ENCODE data around the gene GEMIN4. TPM values are rescaled to one million over a fixed set of nuclear protein-coding genes. Genes with fewer than 3 reads are reported as not detected.

The GEMIN4 gene
- total and polyA plus RNA-seq, 10 of the 15 experiments (the other 5 are each of a cell fraction or from before 2014, with no cell fraction given), result 2.4 to 55.6 (median 34.5) TPM

DNA sequence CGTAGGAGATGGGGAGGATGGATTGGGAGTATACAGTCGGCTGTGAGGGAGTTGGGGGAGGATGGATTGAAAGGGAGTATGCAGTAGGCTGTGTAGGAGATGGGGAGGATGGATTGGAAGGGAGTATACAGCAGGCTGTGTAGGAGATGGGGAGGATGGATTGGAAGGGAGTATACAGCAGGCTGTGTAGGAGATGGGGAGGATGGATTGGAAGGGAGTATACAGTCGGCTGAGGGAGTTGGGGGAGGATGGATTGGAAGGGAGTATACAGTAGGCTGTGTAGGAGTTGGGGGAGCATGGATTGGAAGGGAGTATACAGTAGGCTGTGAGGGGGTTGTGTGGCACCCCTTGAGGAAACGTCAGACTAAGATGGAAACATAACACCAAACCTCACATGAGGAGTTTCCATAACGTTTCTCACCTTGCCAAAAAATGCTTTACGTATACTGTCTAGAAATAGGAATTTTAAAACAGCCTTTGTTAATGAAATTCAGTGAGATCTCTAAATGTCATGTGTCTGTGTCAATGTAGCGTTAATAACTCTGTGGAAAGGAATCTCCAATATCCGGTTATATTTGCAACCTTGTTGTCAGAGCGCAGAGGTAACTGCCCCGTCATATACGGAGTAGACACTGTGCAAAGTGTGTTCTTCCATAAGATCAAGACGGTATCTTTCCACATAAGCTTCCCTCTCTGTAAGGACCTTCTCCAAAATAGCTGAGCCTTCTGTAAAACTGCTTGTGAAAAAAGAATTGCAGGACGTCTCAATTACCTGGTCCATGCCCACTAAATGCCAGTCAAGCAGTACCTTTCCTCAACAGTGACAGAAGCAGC, 31.1 kb downstream of the GEMIN4 start (continued):
- TF ChIP-seq KDM1A (IDR thresholded peaks at IDR 0.05; ENCODE audit: borderline replicate concordance), result no peak
- TF ChIP-seq CBFB (IDR thresholded peaks at IDR 0.05; ENCODE audit: low read depth), result no peak
- TF ChIP-seq RFX5 (IDR thresholded peaks at IDR 0.05; ENCODE audit: low read depth, low read length), result no peak
- no peak for TF ChIP-seq HCFC1 (IDR thresholded peaks at IDR 0.05; ENCODE audit: low read length)
- TF ChIP-seq, protein P1, sequence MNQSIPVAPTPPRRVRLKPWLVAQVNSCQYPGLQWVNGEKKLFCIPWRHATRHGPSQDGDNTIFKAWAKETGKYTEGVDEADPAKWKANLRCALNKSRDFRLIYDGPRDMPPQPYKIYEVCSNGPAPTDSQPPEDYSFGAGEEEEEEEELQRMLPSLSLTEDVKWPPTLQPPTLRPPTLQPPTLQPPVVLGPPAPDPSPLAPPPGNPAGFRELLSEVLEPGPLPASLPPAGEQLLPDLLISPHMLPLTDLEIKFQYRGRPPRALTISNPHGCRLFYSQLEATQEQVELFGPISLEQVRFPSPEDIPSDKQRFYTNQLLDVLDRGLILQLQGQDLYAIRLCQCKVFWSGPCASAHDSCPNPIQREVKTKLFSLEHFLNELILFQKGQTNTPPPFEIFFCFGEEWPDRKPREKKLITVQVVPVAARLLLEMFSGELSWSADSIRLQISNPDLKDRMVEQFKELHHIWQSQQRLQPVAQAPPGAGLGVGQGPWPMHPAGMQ (IDR thresholded peaks at IDR 0.05; ENCODE audit: borderline replicate concordance), result no peak

DNA sequence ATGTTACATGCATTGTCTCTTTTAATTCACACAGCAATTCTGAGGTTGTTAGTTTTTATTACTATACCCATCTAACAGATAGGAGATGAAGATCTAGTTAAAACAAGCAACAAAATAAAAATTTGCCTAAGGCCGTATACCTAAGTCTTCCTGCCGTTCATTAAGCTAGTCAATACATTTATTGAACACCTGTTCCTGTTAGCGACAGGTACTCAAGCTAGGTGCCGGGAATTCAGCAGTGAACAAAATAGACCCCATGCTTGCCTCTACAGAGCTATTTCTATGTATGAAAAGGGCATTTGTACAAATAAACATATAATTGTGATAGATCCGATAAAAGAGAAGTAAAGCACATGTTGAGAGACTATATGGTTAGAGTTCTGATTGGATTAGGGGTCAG, 34.0 kb downstream of the GEMIN4 start:
- intact Hi-C loops (cut with micrococcal nuclease; ENCODE audit: unreplicated experiment), result loop anchor here (10.0 kb wide), 1 partner anchor 267 kb away; no protein-coding TSS in a partner anchor
- no peak overlapping the region for H2AFZ ChIP-seq (ENCODE audit: control insufficient read depth, low read depth, low read length)
- no peak overlapping the region for H3K9ac ChIP-seq (ENCODE audit: control insufficient read depth, insufficient read depth, low read length)
- H3K27ac ChIP-seq (ENCODE audit: control insufficient read depth, insufficient read depth), result no peak overlapping the region
- H3K79me2 ChIP-seq (ENCODE audit: control insufficient read depth, insufficient read depth, low read length), result peaks cover 12% of the 10 kb centered on the region
- ChIA-PET SMC1A (ENCODE audit: uncharacterized antibody, unreplicated experiment) (interaction anchor here (0.9 to 1.7 kb wide), 4 partner anchors 17 to 306 kb away, joined by 3 to 5 read pairs (median 3); no protein-coding TSS in a partner anchor), POLR2A (interaction anchor here (0.7 to 1.2 kb wide), 3 partner anchors 24 to 103 kb away, joined by 3 to 7 read pairs (median 4); no protein-coding TSS in a partner anchor), CTCF (interaction anchor here (0.8 to 1.6 kb wide), 7 partner anchors 13 to 306 kb away, joined by 3 to 5 read pairs (median 4); partner anchors contain the start of gene TIMM22), RAD21 (ENCODE audit: unreplicated experiment) (no interaction called here)
- H3K36me3 ChIP-seq (ENCODE audit: control insufficient read depth in 2 of 2, insufficient read depth in 2 of 2, low read length in 1 of 2), result no peaks in the 10 kb centered on the region
- FAIRE-seq, result no peak
- no peak overlapping the region for H3K4me2 ChIP-seq (ENCODE audit: control insufficient read depth, insufficient read depth)
- no peak for TF ChIP-seq CBX3 (IDR thresholded peaks at IDR 0.05; ENCODE audit: borderline replicate concordance, low read depth)
- TF ChIP-seq, protein P2, sequence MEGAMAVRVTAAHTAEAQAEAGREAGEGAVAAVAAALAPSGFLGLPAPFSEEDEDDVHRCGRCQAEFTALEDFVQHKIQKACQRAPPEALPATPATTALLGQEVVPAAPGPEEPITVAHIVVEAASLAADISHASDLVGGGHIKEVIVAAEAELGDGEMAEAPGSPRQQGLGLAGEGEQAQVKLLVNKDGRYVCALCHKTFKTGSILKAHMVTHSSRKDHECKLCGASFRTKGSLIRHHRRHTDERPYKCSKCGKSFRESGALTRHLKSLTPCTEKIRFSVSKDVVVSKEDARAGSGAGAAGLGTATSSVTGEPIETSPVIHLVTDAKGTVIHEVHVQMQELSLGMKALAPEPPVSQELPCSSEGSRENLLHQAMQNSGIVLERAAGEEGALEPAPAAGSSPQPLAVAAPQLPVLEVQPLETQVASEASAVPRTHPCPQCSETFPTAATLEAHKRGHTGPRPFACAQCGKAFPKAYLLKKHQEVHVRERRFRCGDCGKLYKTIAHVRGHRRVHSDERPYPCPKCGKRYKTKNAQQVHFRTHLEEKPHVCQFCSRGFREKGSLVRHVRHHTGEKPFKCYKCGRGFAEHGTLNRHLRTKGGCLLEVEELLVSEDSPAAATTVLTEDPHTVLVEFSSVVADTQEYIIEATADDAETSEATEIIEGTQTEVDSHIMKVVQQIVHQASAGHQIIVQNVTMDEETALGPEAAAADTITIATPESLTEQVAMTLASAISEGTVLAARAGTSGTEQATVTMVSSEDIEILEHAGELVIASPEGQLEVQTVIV (IDR thresholded peaks at IDR 0.05; ENCODE audit: borderline replicate concordance, partially characterized antibody), result no peak
- no peak for TF ChIP-seq JUND (IDR thresholded peaks at IDR 0.05; ENCODE audit: low read depth, low read length)
- TF ChIP-seq, protein P3, sequence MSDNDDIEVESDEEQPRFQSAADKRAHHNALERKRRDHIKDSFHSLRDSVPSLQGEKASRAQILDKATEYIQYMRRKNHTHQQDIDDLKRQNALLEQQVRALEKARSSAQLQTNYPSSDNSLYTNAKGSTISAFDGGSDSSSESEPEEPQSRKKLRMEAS (IDR thresholded peaks at IDR 0.05; ENCODE audit: low read depth, low read length), result no peak
- TF ChIP-seq, protein P1 (IDR thresholded peaks at IDR 0.05; ENCODE audit: borderline replicate concordance), result no peak
- TF ChIP-seq, protein P4, sequence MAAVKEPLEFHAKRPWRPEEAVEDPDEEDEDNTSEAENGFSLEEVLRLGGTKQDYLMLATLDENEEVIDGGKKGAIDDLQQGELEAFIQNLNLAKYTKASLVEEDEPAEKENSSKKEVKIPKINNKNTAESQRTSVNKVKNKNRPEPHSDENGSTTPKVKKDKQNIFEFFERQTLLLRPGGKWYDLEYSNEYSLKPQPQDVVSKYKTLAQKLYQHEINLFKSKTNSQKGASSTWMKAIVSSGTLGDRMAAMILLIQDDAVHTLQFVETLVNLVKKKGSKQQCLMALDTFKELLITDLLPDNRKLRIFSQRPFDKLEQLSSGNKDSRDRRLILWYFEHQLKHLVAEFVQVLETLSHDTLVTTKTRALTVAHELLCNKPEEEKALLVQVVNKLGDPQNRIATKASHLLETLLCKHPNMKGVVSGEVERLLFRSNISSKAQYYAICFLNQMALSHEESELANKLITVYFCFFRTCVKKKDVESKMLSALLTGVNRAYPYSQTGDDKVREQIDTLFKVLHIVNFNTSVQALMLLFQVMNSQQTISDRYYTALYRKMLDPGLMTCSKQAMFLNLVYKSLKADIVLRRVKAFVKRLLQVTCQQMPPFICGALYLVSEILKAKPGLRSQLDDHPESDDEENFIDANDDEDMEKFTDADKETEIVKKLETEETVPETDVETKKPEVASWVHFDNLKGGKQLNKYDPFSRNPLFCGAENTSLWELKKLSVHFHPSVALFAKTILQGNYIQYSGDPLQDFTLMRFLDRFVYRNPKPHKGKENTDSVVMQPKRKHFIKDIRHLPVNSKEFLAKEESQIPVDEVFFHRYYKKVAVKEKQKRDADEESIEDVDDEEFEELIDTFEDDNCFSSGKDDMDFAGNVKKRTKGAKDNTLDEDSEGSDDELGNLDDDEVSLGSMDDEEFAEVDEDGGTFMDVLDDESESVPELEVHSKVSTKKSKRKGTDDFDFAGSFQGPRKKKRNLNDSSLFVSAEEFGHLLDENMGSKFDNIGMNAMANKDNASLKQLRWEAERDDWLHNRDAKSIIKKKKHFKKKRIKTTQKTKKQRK (IDR thresholded peaks at IDR 0.05; ENCODE audit: low read depth, low read length), result no peak
- no peak for TF ChIP-seq SIN3A (IDR thresholded peaks at IDR 0.05; ENCODE audit: low read depth, low read length)
- no peaks in the 10 kb centered on the region; the same call in 1 of the 2 replicates for H3K4me1 ChIP-seq (ENCODE audit: control insufficient read depth, insufficient read depth, low read length)
- H3K27me3 ChIP-seq (replicated peaks in 1 of 2; ENCODE audit: control insufficient read depth in 2 of 2, insufficient read depth in 2 of 2, low read length in 1 of 2), result no peaks in the 10 kb centered on the region
- BruUV-seq (replicated peaks), result no TSS peak
- H4K20me1 ChIP-seq (ENCODE audit: control insufficient read depth, insufficient read depth), result no peaks in the 10 kb centered on the region
- no peaks in the 10 kb centered on the region for H3K9me3 ChIP-seq (replicated peaks; ENCODE audit: control insufficient read depth, insufficient read depth, low read length)
- in situ Hi-C loops (cut with MboI), result no loop called here
- DNase-seq (ENCODE audit: low read depth, low spot score), result no peak
- ATAC-seq, result no peak
- 98% methylated on average over 5 of the region's 5 CpGs for WGBS (ENCODE audit: insufficient coverage, insufficient replicate concordance, low lambda C conversion rate, missing lambda C conversion rate)
- no peak overlapping the region for H3K4me3 ChIP-seq
